ENCODE results near the gene ABLIM1.

- TF ChIP-seq CTCF (IDR thresholded peaks at IDR 0.05) (no peak), POLR2A (IDR thresholded peaks at IDR 0.05) (no peak)
Observed at GRCh38 chr10:114654822-114655575, 3.1 kb downstream of the ABLIM1 start.
